HG03097 (cell line): Measurements from ENCODE around the gene HAGH.
A peak's percentile ranks its signal among the peaks of the same experiment; 100 is the strongest.

Source experiments
- ATAC-seq: cut with Tn5 transposase; IDR thresholded peaks from one replicate; pipeline ENCODE4 v1.9.1; 2021; ENCODE audit not compliant: unreplicated experiment, low FRiP score

The HAGH gene

DNA sequence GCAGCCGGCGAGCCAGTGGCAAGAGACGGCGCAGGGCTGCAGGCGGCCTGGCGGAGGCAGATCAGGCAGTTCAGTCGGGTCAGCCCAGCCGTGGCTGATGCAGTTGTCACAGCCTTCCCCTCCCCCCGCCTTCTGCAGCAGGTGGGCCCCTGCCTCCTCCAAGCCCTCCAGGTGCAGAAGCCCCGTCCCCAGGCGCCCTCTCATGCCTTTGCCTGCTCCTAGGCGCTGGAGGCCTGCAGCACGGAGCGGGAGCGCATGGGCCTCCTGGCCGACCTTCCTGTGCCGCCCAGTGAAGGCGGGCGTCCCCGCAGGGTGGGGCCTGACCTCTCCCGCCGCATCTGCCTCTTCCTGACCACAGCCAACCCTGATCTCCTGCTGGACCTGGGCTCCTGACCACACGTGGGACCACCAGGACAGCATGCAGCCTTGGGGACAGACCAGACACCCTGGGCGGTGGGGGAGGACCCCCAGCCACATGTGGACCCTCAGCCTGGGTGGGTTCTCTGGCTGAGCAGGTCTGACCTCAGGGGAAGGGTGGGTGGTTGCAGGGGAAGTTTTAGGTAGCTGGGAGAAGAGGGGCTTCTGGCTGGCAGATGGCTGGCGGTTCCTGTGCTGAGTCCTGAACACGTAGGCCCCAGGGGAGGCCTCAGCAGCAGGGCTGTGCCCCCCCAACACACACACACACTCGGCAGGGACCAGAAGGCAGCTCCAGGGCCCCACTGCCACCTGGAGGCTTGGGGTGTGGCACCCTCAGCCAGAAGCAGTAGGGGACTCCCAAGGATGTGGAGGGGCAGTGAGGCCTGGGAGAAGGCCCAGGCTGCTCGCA, 50.6 kb downstream of the HAGH start:
- no peak for ATAC-seq

DNA sequence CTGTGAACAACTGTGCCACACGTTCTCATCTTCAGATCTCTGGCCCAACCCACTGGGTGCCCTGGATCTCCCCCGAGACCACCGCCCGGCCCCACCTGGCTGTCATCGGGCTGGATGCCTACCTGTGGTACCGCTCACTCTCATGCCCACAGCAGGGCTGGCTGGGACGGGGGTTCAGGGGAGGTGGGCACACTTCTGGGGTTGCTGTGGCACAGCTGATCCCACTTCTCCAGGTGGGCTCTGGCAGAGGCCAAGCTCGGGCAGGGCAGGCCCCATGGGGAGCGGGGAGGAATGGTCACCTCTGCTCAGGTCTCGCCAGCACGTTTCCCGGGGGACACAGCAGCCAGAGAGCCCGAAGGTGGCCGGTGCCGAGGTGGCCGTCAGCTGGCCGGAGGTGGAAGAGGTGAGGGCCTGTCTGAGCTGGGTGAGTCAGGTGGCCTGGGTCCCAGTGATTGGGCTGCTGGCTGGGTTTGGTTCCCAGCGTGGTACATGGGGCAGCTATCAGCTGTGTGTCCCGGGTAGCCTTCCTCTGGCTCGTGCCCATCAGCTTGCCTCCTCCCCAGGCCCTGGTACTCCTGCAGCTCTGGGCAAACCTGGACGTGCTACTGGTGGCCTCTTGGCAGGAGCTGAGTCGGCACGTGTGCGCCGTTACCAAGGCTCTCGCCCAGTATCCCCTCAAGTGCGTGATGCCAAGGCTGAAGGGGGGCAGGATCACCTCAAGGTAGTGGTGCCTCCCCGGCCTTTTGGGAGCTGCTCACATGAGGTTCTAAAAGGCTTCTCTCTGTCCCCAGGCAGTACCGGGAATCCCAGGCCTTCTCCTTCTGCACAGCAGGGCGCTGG, 51.4 kb downstream of the HAGH start:
- ATAC-seq = no peak

DNA sequence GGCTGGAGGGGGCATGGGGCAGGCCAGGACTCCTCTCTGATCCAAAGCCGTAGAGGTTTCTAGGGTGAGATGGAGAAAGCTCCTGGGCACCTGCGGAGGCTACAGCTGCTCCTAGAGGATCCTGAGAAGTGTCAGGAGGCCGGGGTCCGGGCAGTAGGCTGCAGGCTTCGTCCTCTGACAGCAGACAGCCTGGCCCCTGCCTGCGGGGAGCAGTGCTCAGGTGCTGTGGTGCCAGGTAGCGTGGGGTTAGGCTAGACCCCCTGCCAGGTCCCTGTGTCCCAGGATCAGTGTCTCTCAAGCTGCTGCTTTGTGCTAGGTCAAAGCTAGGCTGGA, 52.2 kb downstream of the HAGH start:
- no peak for ATAC-seq

DNA sequence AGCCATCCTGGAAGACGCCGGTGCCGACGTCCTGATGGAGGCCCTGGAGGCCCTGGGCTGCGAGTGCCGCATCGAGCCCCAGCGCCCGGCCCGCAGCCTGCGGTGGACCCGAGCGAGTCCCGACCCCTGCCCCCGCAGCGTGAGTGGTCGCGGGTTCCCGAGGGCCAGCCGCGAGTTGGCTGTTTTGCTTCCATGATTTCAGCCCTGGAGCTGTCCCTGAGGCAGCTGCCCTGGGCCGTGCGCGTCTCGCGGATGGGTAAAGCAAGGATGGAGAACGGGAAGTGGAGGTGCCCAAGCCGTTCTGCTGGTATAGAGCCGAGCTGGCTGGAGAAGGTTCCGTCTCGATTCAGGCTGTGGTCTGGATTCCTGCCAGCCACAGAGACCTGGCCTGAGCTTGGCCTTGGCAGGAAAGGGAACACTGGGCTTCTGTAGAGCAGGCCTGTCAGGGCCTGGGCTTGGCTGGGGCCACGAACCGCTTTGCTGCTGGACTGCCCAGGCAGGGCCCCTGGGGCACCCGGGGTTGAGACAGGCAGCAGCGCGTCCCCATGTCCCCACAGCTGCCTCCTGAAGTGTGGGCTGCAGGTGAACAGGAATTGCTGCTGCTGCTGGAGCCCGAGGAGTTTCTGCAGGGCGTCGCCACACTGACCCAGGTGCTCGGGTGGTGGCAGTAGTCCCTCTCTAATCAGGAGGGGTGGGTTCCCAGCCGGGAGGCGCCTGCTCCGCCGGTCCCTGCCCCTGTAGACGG, 52.8 kb downstream of the HAGH start:
- ATAC-seq = peak; percentile 15

DNA sequence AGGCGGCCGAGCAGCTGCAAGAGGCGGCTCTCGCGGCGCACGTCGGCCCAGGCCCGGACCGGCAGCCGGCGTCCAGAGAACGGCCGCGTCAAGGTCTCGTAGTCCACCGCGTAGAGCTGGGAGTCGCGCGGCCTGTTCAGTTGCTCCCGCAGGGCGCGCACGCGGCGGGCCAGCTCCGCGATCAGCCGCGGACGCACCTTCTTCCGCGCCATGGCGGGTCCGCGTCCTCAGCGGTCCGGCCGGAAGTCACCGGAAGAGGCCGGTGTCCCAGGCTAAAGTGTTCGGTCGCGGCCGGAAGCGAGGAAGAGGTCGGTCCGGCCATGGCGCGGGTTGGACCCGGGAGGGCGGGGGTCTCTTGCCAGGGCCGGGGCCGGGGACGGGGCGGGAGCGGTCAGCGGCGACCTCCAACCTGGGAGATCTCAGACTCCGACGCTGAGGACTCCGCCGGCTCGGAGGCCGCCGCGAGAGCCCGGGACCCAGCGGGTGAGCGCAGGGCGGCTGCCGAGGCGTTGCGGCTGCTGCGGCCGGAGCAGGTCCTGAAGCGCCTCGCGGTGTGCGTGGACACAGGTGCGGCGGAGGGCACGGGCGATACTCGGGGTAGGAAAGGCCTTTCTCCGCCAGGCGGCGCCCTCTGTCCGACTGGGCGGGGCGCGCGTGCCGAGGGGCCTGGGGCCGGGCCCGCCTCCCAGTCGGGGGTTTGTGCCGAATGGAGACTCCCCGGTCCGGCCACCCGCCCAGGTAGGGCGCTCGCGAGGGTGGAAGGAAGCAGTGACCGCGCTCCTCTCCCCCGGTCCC, 53.5 kb downstream of the HAGH start, which contains the start of gene MRPS34:
Gene MRPS34, minus strand, starts transcription at position 227 of the 795 bp plus-strand sequence. Its CDS starts 15 bp downstream, at position 212.
- peak; percentile 46 for ATAC-seq

DNA sequence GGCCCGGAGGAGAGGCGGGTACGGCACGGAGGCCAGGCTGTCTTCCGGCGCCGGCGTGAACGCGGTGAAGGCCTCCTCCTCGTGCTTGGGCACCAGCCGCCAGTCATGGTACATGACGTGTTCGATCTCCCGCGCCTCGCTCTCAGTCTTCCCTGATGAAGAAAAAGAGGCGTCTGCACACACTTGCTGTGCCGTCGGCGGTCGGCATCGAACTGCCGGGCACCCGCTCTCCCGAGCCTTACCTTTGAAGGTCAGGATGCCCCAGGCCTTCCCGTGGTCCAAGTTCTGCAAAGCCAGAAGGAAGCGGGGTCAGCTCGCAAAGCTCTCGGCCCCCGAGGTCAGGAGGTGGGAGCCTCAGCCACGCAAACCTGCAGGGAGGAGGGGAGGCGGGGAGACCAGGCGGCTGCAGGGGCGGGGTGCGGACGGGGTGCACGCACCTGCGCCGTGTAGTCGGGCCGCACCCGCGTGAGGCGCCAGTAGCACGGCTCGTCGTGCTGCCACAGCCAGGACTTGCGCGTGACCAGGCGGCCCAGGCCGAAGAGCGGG, 54.2 kb downstream of the HAGH start, which contains the start of gene EME2:
Gene EME2, plus strand, starts transcription at position 449 of the 546 bp plus-strand sequence. CDS start 418 bp downstream, outside the sequence.
- no peak for ATAC-seq

DNA sequence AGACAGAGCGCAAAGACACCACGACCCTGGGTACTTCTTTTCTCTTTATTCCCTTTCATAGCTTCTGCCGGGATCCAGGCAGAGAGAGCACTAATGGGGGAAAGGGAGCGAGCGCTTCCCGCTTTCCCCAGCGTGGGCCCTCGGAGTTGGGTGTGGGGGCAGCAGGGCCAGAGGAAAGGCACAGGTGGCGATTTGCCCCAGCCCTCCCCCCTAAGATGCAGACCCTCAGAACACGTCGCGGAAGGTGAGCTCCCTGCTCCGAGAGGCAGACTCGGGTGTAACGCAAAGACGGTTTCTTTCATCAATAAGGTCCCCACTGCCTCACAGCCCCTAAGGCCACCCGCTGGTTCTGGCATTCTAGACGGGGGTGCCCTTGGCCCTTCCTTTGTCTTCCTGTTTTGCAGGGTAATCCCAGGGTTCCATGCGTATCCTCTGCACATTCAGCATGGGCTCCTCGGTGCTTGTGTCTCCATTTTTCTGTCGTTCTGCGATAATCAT, 54.7 kb downstream of the HAGH start:
- ATAC-seq = no peak

DNA sequence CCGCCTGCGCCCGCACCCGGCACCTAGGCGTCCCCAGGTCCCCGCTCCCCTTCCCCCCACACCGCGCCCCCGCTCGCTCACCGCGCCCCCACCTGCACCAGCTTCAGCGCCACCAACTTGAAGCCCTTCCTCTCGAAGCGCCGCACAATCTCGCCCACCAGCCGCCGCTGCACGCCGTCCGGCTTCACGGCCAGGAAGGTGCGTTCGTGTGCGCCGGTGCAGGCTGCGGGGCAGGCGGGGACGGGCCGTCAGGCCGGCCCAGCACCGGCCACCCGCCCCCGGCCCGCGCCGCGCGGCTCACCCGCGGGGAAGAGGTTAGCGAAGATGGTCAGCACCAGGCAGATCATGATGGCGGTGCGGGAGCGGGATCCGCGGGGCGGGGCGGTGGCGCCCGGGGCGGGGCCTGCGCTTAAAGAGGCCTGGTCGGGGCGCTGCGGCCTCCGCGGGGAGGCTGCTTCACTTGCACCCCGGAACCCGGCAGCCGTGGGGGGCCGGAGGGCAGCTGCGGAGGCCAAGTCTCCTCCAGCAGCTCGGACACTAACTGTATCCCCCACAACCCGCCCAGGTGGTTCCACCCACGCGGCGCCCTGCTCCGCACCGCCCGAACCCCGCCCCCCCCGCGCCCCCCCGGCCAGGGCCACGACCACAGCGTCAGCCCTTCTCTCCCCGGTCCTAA, 55.3 kb downstream of the HAGH start, which contains the start of gene NME3:
Gene NME3, minus strand, starts transcription at position 356 of the 676 bp plus-strand sequence. Its CDS starts 9 bp downstream, at position 347.
- ATAC-seq = no peak

DNA sequence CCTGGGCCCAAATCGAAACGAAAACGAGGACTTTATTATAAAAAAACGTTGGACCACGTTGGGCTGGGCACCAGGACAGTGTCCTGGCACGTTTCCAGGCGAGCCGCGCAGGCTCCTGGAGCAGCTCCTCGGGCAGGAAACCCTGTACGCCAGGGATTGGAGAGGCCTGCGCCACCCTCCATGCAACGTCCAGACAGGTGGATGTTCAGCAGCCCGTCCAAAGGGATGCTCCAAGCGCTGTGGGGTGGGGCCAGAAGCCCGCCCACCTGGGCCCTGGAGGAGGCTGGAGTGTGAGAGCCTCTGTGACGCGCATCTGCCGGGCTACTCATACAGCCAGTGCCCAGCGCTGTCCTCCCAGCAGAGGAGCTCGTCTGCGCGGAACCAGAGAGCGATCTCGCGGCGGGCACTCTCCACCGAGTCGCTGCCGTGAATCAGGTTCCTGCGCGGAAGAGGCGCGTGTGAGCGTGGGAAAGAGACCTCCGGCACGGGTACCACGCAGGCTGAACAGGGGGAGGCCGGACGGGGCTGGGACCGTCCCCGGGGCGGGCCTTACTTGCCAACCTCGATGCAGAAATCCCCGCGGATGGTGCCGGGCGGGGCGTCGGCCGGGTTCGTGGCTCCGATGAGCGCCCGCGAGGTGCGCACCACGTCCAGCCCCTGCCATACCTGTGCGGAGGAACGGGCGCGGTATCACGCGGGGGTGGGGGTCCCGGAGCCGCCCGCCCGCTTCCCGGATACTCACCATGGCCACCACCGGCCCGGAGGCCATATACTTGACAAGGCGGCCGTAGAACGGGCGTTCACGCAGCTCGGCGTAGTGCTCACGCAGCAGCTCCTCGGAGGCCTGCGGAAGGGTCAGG, 56.1 kb downstream of the HAGH start:
- no peak for ATAC-seq

DNA sequence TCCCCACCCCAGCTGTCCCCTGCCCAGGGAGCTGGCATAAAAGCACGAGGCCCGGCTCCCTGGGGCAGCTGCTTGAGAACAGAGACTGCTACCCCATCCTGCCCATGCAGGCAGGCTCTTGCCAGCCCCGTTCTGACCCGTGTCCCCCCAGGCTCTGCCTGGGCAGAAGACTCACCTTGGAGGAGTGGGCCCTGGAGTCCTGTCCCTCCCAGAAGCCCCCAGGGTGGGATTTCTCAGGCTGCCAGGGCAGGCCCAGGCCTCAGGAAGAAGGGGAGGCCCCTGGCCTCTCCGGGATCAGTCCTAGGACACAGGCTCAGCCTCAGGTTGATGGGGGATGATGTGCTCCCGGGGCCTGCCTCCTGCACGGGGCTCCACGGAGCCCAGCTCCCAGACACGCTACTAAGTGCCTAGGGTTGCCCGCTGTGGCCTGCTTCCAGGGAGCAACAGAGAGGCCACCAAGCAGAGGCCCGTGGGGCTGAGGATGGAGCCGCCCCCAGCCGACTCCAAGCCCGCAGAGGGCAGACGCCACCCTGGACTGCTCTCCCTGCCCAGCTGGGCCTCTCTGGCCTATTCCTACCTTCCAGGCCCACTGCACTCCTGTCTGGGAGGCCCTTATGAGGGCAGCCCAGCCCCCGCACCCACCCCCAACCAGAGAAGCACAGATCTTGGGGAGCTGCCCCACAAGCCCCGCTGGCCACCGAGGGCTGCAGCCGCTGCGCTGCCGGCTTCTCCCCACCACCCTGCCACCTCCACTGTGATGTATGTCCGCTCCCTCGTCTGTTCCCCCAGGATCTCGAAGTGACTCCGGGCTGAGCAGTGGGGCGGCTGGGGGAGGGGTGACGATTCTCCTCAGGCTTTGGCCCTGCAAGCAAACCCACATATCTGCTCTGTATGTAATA, 57.0 kb downstream of the HAGH start:
- ATAC-seq = no peak

DNA sequence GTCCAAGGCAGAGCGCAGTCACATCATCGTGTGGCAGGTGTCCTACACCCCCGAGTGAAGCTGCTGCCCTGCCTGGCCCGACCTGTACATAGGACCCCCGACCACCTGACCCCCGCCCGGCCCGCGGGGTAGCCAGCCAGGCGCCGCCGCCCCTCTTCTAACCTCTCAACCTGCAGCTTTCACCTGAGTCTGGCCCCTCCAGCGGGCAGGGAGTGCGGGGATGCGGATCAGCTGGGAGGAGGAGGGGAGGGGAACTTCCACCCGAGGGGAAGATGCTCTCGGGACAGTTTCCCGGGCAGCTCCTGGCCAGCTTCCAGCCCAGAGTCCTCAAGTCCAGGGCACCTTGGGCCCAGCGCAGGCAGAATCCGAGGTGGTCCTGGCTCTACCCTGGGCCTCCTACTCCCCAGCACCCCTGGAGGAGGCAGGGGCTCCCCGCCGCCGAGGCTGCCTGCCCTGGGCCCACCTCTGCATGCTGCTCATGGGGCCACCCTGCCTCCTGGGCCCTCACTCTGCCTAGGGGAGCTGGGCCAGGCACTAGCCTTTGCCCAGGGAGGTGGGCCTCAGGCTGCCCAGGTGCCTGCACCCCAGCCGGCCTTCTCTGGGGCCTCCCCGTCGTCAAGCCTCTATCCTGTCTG, 57.7 kb downstream of the HAGH start:
- ATAC-seq = no peak

DNA sequence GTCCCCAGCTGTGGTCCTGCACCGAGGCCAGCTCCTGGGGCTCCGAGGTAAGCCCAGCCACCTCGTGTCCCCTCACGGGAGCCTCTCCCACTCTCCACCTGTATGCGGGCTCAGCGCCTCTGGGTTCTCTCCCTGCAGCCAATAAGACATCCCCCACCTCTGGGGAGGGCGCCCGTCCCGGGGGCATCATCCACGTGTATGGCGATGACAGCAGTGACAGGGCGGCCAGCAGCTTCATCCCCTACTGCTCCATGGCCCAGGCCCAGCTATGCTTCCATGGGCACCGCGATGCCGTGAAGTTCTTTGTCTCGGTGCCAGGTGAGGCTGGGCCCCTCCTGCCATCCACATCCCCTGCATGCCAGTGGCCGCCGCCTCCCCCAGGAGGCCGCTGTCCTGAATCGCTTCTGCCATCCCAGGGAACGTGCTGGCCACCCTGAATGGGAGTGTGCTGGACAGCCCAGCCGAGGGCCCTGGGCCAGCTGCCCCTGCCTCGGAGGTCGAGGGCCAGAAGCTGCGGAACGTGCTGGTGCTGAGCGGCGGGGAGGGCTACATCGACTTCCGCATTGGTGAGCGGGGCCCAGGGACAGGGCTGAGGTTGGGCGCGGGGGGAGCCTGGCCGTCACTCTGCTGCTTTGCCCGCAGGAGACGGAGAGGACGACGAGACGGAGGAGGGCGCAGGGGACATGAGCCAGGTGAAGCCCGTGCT, 58.4 kb downstream of the HAGH start:
- ATAC-seq = no peak

DNA sequence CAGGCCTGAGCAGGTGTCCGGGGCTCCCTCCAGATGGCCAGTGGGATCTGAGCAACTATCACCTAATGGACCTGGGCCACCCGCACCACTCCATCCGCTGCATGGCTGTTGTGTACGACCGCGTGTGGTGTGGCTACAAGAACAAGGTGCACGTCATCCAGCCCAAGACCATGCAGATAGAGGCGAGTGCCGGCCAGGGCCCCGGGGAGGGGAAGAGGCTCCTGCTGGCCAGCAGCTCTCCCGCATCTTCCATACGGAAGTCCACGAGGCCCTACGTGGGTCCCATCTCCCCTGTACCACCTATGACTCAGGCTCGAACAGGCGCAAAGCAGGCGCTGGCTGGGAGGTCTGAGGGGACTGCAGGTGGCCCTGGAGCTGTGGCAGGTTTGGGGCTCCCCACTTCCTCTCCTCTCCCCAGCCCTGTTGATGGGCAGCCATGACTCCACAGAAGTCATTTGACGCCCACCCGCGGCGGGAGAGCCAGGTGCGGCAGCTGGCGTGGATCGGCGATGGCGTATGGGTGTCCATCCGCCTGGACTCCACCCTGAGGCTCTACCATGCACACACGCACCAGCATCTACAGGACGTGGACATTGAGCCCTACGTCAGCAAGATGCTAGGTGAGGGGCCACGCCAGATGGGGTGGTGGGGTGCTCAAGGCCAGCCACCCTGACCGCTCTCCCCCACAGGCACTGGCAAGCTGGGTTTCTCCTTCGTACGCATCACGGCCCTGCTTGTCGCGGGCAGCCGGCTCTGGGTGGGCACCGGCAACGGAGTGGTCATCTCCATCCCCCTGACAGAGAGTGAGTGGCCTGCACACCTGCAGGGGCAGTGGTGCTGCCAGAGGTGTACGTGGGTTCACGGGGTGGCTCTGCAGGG, 59.3 kb downstream of the HAGH start:
- ATAC-seq = no peak

DNA sequence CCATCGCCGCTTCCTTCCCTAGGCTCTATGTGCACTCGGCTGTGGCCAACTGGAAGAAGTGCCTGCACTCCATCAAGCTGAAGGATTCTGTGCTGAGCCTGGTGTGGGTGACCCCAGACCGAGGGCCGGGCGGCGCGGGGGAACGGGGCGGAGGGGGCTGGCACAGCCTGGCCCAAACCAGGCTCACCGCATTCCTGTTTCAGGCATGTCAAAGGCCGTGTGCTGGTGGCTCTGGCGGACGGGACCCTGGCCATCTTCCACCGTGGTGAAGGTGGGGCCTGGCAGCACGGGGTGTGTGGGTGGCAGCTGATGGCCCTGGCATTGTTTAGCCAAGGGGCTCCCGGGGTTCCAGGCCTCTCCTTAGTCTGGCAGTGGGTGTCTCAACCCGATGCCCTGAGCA, 59.9 kb downstream of the HAGH start:
- no peak for ATAC-seq

DNA sequence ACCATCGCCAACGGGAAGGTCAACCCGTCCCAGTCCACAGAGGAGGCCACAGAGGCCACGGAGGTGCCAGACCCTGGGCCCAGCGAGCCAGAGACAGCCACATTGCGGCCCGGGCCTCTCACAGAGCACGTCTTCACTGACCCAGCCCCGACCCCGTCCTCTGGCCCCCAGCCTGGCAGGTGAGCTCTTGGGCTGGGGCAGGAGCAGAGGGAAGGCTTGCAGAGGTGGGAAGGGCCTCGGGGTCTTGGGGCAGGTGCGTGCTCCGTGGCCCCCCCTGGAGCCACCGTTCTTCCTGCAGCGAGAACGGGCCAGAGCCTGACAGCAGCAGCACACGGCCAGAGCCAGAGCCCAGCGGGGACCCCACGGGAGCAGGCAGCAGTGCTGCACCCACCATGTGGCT, 60.4 kb downstream of the HAGH start:
- no peak for ATAC-seq
